Measurements from ENCODE around the gene VMA21.

The VMA21 gene

GRCh38 chrX:151458824-151459223 lies 61.8 kb downstream of the VMA21 start:
- TF ChIP-seq EZH2phosphoT487 (conservative IDR thresholded peaks at IDR 0.05; ENCODE audit: low read length) (no peak), CTCF (IDR thresholded peaks at IDR 0.05; ENCODE audit: insufficient read depth, low read length, poor library complexity, severe bottlenecking) (no peak)
- Histone ChIP-seq H3K9me2 (replicated peaks; ENCODE audit: insufficient read depth, low read length) (no peaks in the 10 kb centered on the region), H2AFZ (ENCODE audit: low read depth, low read length, severe bottlenecking) (no peak overlapping the region)

More at GRCh38 chrX:151458824-151459223, 61.8 kb downstream of the VMA21 start:
- Histone ChIP-seq H3K9ac (ENCODE audit: low read length) (no peak overlapping the region), H3K27me3 (ENCODE audit: low read length) (no peaks in the 10 kb centered on the region), H3K4me2 (ENCODE audit: low read depth, low read length, poor library complexity, severe bottlenecking) (no peak overlapping the region), H3K27ac (ENCODE audit: low read depth, low read length) (no peak overlapping the region), H3K4me3 (ENCODE audit: insufficient read depth, low read length, poor library complexity, severe bottlenecking) (no peak overlapping the region), H3K36me3 (ENCODE audit: low read length) (no peaks in the 10 kb centered on the region), H3F3A (ENCODE audit: insufficient read depth) (no peaks in the 10 kb centered on the region), H3K79me2 (ENCODE audit: insufficient read depth, low read length) (no peaks in the 10 kb centered on the region), H4K20me1 (ENCODE audit: low read depth, low read length) (no peaks in the 10 kb centered on the region), H3K9me3 (ENCODE audit: insufficient read depth, low read length) (no peaks in the 10 kb centered on the region)
